NCI-H345 treated with DMSO at 0.1 percent for 48 hours (cell line): ENCODE measurements around the gene KIF1A.
"Not testable (repeated sequence)": the region's sequence is repeated elsewhere in the genome, so short reads cannot be mapped to it uniquely, and the experiment has no call there.

ENCODE experiments used
- DNase-seq: peaks from one replicate; lab custom pipeline; 2025; ENCODE audit not compliant: unreplicated experiment; lab: John Stamatoyannopoulos, UW

KIF1A gene

DNA sequence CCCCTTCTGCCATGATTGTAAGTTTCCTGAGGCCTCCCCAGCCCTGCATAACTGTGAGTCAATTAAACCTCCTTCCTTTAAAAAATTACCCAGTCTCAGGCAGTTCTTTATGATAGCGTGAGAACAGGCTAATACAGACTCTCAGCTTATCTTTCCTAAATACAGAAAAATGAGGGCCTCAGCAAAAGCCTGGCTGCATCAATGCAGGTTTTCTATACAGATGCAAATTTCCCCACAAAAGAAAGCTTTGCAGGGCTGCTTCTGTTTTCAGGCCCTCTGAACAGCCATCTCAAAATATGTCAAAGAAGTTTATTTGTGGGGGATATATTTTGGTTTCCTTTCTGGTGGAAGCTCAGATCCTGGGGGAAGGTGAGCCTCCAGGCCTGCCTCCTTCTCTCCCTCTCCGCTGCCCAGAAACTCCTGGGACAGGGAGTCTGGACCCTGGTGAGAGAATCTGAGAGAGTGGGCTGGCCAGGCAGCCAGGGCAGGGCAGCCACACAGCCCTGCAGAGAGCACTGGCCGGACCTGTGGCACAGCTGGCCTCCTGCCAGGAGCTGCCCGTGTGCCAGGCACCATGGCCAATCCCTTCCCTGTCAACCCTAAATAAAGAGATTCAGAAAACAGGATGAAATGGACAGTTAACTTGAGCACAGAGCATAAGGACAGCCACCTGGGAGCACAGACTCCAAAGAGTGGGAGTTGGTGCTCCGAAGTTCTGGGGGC, 27.0 kb upstream of the KIF1A start:
- no peak for DNase-seq

DNA sequence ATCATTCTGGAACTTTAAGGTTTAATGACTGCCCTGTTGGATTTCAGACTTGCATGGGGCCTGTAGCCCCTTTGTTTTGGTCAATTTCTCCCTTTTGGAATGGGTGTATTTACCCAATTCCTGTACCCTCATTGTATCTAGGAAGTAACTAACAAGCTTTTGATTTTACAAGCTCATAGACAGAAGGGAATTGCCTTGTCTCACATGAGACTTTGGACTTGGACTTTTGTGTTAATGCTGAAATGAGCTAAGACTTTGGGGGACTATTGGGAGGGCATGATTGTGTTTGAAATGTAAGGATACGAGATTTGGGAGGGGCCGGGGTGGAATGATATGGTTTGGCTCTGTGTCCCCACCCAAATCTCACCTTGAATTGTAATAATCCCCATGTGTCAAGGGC, 26.3 kb upstream of the KIF1A start:
- not testable (repeated sequence) for DNase-seq

DNA sequence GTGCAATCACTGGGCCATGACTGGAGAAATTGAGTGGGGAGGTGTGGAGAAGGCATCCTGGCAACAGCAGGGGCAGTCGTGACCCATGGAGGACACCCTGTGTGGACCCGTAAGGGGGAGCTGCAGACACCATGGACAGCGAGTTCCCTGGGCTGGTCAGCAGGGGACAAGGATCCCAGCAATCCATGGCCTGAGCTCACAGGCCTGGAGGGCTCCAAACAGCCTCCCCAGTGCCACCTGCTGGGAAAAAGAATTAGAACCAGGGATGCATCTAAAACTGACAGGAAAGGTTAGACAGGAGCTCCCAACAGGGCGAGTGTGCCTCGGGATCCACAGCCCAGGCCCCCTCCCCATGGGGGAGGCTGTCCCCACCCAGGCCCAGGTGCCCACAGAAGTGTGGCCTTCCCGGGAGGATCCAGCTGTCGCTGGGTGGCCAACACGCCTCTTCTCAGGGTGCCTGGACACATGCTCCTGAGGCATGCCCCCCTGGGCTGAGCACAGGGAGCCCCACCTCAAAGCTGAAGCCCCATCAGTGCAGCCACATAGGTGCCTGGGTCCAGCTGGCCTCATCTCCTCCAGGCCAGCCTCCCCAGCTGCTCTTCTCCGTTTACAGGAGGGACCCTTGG, 20.5 kb upstream of the KIF1A start:
- peak; percentile 18 for DNase-seq

DNA sequence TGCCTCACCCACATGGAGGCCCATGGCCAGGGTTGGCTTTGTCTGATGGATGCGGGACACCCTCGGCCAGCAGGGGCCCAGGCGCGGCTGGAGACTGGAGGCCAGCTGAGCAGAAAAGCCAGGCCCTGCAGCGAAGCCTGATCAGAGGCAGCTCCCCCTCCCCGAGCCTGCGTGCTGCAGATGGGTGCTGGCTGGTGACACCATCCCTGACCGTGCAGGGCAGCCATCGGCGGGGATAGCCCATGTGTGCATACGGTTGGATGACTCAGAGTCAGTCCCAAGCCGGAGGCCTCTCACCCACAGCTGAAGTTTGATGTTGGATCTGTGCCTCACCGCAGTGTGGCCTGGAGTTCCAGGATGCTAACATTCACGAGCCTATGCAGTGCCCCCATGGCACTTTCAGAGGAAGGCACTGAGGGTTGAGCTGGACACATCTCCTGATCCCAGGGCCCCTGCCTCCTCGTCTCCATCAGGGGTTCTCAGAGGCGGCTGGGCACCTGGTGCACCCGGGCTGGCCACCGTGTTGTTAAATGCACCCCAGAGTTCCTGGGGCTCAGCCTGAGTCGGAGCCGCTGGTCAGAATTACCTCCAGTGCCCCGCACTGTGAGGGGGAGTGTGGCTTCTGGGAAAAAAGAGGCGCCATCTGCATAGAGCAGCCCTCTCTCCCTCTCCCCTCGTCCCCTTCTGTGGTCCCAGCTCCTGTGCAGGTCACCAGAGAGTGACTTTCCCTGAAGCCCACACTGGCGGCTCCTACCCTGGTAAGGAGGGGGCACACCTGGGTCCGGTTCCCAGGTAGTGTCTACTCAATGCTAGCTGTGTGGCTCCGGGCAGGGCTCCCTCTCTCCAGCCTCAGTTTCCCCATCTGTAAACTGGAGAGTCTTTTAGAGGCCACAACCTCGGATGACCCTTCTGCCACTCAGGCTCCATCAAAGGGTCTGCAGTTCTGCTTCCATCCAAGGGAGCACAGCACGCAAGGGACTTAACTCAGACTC, 19.4 kb upstream of the KIF1A start:
- DNase-seq: no peak

DNA sequence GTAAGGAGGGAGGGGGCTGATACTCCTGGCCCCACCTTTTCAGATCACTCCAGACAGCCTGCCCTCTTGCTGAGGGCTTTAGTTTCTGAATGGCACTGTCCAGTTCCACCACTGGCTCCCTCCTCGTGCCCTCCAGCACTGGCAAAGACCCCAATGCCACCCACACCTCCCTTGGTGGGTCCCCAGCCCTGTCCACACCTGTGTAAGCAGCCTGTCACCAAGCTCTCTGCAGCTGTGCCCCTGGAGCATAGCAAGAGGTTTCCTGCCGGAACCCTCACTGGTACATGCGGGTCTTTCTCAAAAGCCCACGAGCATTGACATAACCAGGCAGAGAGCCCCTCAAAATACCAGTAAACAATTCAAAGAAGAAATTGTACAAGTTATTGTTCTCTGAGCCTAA, 17.6 kb upstream of the KIF1A start:
- no peak for DNase-seq

DNA sequence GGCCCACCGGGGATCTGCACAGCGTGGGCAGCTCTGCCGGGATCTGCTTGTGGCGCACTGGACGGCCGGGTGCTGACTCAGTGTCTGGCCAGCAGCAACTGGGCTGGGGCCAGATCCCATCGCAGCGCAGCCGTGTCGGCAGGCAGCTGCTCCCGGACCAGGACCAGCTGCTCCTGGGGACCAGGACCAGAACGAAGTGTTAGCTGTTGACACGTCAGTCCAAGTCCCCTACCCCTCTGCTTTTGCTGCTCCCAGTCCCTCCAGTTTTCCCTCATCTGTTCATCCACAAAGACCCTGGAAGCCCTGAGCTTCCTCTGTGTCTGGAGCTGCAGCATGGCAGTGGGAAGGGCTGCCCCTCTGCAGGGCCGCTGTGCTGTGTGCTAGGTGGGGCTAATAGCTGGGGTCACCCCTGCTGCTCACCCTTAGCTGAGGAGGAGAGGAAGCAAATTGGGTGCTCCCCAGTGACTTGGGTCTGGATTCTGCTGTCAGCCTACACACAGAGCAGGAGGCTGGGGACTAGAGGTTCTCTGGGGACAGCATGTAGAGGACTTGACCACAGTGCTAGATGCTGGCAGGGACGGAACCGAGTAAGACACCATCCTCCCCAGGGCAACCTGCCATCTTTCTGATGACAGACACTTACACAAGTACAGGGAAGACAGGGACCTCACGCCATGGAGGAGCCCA, 16.9 kb upstream of the KIF1A start:
- DNase-seq: no peak

DNA sequence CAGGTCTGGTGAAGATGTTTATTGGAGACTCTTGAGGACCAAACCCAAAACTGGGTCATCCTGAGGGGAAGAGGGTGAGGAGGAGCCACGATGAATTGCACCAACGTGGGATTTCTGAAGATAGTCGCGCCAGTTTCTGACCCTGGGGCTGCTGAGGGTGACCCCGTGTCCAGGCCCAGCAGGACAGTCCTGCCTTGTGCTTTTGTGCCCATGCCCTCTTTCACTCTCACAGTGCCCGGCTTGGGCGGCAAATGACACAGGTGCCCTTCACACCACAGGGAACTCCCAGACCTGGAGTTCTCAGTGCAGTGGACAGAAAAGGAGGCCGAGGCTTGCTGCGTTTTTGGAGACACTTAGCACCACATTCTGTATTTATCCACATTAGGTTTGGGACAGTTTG, 15.5 kb upstream of the KIF1A start:
- no peak for DNase-seq

DNA sequence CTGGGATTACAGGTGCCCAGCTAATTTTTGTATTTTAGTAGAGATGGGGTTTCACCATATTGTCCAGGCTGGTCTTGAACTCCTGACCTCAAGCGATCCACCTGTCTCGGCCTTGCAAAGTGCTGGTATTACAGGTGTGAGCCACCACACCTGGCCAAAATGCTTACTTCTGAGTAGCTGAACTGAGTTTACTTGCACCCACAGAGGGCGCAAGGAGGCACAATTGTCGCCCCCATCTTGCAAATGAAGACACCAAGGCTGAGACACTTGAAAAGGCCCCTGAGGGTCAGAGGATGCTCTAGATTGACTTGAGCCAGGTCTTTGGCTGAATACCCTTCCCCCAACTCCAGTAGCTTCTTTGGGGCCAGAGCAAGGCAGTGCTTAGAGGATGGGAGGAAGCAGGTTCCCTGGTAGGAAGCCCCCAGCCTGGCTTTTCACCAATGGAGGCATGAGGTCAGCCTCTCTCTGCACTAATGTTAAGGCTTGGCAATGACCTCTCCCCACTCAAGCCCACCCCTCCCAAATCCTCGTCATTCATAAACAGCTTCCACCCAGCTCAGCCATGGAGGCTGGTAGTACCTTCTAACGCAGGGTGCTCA, 14.5 kb upstream of the KIF1A start:
- no peak for DNase-seq

DNA sequence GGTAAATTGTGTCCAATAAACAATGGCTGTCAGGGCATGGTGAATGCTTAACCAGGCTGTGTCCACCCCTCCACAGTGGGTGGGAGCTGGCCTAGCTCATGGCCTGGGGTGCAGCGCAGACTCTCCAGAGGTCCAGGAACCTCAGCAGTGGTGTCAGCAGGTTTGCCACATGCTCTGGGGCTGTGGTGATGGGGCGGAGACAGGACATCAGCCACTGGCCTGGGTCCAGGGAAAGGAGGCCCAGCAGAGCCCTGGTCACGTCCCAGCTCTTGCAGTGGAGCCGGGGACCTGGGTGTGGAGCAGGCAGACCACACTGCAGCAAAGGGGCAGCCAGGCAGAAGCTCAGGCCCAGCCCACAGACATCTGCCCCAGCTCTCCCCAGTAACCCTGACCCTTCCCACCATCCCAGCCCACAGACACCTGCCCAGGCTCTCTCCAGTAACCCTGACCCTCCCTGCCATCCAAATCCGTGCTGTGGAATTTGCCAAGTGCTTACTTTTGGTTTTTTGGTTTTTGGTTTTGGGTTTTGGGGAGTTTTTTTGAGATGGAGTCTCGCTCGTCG, 13.8 kb upstream of the KIF1A start:
- no peak for DNase-seq

DNA sequence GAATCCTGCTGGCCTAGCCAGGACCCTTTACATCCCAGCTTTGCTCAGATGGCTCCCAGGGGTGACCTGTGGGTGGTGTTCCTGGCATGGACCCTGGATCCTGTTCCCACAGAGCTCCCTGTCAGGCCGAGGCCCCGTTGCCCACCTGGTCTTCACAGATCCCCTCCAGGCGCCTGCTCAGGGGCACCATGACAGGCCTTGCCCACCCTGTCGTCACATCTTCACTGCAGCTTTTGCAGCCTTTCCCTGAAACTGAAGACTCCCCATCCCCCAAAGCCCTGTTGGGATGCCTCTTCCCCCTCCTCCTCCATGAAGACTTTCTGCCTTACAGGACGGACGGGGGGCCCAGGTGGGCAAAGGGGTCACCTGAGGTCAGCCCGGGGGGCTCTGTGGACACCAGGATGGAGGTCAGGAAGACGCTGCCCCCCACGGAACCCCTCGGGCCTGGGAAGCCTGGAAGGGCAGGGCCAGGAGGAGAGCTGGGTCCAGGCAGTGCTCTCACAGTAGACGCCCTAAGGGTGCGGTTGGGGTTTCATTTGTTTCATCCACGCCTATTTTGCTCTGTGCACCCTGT, 13.0 kb upstream of the KIF1A start:
- DNase-seq: no peak

DNA sequence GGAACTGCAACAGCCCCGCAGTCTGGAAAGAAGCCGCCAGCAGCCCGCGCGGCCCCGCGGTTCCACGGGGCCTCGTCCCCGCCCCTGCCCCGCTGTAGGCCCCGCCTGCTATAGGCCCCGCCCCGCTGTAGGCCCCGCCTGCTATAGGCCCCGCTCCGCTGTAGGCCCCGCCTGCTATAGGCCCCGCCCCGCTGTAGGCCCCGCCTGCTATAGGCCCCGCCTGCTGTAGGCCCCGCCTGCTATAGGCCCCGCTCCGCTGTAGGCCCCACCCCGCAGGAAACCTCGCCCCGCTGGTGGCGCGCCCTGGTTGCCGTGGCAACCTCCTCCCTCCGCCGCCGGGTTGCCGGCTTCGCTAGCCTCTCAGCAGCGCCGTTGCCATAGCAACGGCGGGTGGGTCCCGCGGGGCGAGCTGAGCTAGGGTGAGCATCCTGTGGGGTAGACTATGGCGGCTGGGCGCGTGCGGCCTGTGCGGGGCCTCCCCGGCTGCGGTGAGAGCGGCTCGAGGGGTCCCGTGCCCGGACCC, 12.2 kb upstream of the KIF1A start:
- DNase-seq: peak; percentile 92

DNA sequence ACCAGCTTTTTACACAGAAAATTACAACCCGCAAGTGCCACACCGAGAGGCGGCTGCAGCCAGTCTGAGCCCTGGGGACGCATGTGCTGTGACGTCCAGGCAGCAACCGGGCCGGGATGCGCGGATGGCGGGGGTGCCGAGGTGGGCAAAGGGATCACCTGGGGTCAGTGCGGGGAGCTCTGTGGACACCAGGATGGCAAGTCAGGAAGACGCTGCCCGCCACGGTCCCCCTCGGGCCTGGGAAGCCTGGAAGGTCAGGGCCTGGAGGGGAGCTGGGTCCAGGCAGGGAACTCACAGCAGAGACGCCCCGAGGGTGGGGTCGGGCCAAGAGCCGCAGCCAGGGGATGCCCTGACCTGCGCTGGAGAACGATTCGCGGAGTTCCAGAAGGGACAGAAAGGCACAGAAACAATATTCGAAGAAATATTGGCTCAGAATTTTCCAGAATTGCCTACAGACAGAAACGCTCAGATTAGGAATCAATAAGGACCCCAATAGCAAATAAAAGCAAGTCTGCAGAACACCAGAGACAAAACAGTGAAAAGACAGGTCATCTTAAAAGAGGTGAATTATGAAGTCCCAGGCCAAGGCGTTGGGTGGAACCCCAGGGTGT, 11.7 kb upstream of the KIF1A start:
- DNase-seq: no peak

DNA sequence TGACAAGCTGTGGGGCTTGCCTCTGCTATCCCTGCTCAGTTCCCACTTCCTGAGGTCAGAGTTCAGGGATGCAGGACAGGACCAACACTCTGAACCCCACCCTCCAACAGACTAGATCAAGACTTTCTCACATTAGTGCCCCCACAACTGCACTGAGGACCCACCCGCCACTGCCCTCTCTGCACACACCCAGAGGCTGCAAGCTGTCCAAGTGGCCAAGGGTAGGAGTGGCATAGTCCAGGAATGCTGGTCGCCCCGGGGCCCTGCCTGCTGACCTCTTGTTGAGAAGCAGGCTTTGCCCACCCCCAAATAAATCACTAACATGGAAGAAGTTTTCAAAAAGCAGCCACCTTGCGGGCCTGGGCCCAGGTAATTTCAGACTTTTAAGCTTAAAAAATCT, 5.5 kb upstream of the KIF1A start:
- no peak for DNase-seq

DNA sequence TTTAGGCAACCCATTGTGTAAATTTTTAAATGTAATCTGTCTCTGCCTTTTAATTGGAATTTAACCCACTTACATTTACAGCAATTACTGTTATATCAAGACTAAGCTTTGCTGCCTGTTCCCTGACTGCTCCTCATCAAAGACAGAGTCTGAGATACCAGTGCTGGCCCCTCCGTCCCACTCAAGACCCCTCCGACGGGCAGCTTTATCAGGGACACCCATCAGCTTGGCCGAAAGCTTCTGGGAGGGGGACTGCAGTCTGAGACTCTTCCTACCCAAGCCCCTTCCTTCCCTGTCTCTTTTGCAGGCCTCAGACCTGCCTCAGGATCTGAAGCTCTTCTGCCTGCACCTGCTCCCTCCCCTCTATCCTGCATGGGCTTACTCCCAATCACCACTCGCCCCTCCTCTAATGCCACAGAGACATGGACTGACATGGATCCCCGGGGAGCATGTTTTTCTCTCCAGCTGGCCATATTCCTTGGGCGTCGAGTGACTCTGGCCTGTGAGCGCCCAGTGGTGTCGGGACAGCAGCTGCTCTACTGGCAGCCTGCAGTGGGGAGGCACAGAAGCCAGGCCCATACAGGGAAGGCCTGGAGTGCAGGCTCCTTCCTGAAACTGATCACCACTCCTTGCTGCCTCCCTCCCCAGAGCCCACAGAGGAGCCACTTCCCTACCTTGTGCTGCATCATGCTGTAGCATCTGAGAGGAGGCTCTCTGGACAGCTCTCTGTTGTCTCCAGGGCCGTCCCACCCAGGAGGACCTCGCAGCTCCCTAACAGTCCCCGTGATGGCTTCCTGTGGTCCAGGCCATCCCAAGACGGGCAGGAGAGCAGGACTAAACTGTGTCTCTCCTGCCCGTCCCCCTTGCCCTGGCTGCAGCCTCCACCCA, 3.7 kb upstream of the KIF1A start:
- no peak for DNase-seq

DNA sequence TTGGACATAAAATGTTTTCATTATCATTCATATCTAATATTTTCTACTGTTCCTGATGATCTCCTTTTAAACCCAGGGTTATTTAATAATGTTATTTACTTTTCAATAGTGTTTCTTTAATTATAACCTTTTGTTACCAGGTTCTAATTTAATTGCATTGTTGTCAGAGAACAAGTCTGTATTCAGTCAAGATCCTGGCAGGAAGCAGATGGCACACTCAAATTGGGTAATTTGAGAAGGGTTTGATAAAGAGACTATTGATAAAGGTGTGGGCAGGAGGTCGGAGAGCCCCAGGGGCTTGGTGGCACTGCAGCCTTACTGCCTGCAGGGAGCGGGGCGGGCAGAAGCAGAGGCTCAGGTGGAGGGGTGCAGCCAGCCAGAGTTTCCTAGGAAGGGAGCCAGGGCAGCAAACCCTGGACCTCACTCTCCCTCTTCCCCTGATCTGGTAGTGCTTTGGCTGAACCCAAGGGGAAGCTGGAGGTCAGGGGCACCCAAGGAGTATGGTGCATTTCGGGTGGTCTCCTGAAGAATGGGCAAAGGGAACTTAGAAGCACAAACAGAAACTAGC, 2.3 kb upstream of the KIF1A start:
- DNase-seq: peak; percentile 65

DNA sequence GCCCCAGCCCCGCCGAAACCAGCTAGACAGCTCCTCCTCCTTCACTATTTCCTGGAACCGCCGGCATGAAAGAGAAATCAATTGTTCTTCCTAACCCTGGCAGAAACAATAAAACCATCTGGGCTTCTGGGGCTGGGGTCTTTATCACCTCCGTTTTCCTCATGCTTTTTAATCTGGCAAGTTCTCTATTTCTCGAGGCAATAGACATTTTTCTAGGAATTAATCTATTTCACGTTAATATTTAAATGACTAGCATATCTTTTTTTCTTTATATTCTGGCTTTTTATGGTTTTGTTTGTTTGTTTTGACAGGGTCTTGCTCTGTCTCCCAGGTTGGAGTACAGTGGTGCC, 1.4 kb upstream of the KIF1A start:
- DNase-seq: no peak

DNA sequence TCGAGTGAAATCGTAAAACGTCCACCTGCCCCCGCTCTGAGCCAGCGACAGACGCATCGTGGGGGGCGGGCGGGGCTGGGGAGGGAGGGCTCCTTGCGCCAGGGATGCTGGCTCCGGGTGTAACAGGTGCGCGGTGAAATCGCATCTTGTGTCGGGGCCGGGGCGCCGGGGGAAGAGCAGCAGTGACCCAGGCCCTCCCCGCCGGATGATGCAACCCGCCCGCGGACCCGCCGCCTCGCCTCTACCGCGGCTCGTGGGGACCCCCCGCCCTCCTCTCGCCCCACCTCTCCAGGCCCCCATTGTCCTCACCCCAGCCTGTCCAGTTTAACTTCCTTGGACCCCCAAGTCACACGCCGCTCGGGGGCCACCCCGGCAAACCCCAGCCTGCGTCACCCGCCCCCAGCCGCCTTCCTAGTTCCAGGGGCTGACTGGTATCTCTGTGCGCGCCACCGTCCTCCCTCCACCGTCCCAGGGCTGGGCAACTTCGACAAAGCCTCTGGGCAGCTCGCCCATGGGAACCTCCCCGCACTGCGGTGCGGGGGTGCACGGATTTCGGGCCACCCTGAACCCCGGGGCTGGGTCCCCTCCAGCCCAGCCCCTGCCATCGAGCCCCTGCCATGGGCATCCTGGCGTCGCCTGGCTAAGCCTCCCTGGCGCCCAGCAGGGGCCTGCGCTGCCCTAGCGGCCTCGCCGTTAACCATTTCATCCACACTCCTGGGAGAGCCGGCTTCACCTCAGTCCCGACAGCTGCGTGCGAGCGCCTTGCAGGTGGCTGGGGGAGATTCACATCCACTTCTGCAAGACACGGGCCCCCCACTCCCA, 799 bp upstream of the KIF1A start:
- peak; percentile 75 for DNase-seq
